A673 (cell line): ENCODE data around the gene FGGY. TPM values are rescaled to one million over a fixed set of nuclear protein-coding genes. Genes with fewer than 3 reads are reported as not detected.

Source experiments
- BruUV-seq: library from RNA; stranded (reverse); fragments of 400-500 nt; replicated peaks from 2 replicates; lab custom pipeline; 2021; lab: Mats Ljungman, UMichigan
- CTCF ChIA-PET: fragments of 300-600 bp; sonication (Branson Sonifier 250); formaldehyde crosslinking; loops from one replicate; lab custom pipeline; 2022; ENCODE audit warnings: antibody characterized with exemption; lab: Charles Lee
- POLR2A ChIA-PET: fragments of 300-600 bp; sonication (Branson Sonifier 250); formaldehyde crosslinking; loops from one replicate; lab custom pipeline; 2022; ENCODE audit warnings: antibody characterized with exemption; ENCODE audit not compliant: low non-redundant PET; lab: Charles Lee
- DNase-seq: peaks from one replicate; pipeline ENCODE4 v3.0.0-alpha.2; 2015; ENCODE audit warnings: low spot score
- H3K27ac ChIP-seq: fragments of 200-600 bp; sonication (generic); 2 replicates; pipeline ENCODE4 v1.5.1; 2016; ENCODE audit warnings: mixed run types, low read depth, mild to moderate bottlenecking, mixed read lengths, antibody characterized with exemption, low read length; ENCODE audit not compliant: poor library complexity, severe bottlenecking
- H3K27me3 ChIP-seq: fragments of 200-600 bp; sonication (generic); replicated peaks from 2 replicates; pipeline ENCODE4 v1.6.1; 2017; ENCODE audit warnings: mixed run types, low read depth, mild to moderate bottlenecking, mixed read lengths, antibody characterized with exemption, low read length; ENCODE audit not compliant: insufficient read depth, poor library complexity
- H3K36me3 ChIP-seq: fragments of 200-600 bp; sonication (generic); 2 replicates; pipeline ENCODE4 v1.6.1; 2016; ENCODE audit warnings: mixed run types, mild to moderate bottlenecking, mixed read lengths, antibody characterized with exemption, low read length; ENCODE audit not compliant: insufficient read depth, poor library complexity, severe bottlenecking
- H3K4me1 ChIP-seq: fragments of 200-600 bp; sonication (generic); 2 replicates; pipeline ENCODE4 v1.6.1; 2017; ENCODE audit warnings: mixed run types, mild to moderate bottlenecking, mixed read lengths, antibody characterized with exemption, low read length; ENCODE audit not compliant: insufficient read depth, poor library complexity, severe bottlenecking
- H3K4me3 ChIP-seq: fragments of 200-600 bp; sonication (generic); 2 replicates; pipeline ENCODE4 v1.5.1; 2016; ENCODE audit warnings: low read depth, mixed run types, mild to moderate bottlenecking, mixed read lengths, low read length; ENCODE audit not compliant: poor library complexity, severe bottlenecking
- H3K9me3 ChIP-seq: fragments of 200-600 bp; sonication (generic); 2 replicates; pipeline ENCODE4 v1.6.1; 2016; ENCODE audit warnings: mixed run types, low read depth, mild to moderate bottlenecking, mixed read lengths, antibody characterized with exemption, low read length; ENCODE audit not compliant: poor library complexity, severe bottlenecking
- EZH2 ChIP-seq: fragments of 200-600 bp; sonication (generic); IDR thresholded peaks from 2 replicates; pipeline ENCODE4 v1.6.1; 2017; ENCODE audit warnings: borderline replicate concordance, low read depth, mild to moderate bottlenecking, mixed read lengths, antibody characterized with exemption, low read length; ENCODE audit not compliant: poor library complexity, severe bottlenecking
- intact Hi-C: fragments of 100-400 bp; cut with micrococcal nuclease; formaldehyde crosslinking; loops from one replicate; pipeline ENCODE4 v1.10.0; 2022; ENCODE audit not compliant: unreplicated experiment
- total RNA-seq: library from RNA; stranded (reverse); gene quantifications from 2 replicates; pipeline ENCODE4 v1.2.3, GENCODE V29; 2021
- TF ChIP-seq, protein P1 (sequence below): fragments of 300-800, 200-600 bp; sonication (generic); conservative IDR thresholded peaks from 2 replicates; pipeline ENCODE4 v1.5.1; 2017; ENCODE audit warnings: low read depth, mild to moderate bottlenecking, antibody characterized with exemption, low read length, moderate library complexity, mixed read lengths

Gene FGGY
- total RNA-seq, 1 experiment from 2014 or later, result 2.6 TPM

DNA sequence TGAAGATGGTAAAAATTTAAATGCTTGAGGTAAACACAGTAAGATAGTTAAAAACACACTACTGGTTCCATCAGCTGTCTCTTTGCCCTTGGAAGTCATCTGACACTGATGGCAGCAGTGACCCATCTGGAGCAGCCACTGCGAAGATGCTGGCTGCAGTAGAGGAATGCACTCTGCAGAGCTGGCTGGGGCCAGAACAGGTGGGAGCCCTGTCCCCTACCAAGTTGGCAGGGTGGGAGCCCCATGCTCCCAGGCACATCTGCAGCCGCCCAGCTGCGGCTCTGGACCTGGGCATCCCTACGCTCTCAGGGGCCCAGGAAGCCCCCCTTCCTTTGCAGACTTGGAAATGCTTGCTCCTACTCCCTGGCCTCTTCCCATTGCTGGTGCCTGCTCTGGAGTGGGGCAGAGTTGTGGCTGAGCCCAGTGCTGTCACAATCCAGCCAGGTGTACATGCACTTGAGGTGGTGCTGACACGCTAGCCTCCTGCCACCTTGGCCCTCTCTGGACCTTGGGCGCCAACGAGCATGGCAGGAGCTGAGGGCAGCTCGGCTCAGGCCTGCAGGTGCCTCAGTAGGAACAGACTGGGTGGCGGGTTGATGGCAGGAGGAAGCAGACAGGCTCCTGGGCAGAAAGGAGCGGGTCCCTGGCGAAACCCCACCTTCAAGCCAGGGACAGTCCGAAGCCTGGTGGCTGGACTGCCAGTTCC, 227.0 kb downstream of the FGGY start:
- BruUV-seq, result no TSS peak
- CTCF ChIA-PET, result no interaction called here

DNA sequence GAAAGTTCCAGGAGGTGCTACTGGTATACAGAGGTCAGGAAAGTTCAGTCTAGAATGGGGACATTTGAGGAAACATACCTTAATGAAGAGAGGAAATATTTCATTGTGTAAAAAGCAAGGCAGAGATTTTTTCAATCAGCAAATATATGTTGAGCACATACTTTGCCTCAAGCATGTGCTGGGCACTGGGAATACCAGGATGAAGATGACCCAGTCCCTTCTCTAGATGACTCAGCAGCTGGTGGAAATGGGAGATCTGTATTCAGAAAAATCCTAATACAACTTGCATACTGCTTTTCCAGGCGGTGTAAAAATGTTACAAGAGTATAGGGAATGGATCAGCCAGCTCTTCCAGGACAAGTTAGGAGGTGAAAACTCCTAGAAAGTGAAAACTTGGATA, 229.3 kb downstream of the FGGY start:
- Histone ChIP-seq H3K27ac (no peak overlapping the region), H3K36me3 (no peaks in the 10 kb centered on the region), H3K9me3 (no peaks in the 10 kb centered on the region), H3K4me1 (no peaks in the 10 kb centered on the region), H3K4me3 (no peak overlapping the region), H3K27me3 (no peaks in the 10 kb centered on the region)
- TF ChIP-seq, protein P1, sequence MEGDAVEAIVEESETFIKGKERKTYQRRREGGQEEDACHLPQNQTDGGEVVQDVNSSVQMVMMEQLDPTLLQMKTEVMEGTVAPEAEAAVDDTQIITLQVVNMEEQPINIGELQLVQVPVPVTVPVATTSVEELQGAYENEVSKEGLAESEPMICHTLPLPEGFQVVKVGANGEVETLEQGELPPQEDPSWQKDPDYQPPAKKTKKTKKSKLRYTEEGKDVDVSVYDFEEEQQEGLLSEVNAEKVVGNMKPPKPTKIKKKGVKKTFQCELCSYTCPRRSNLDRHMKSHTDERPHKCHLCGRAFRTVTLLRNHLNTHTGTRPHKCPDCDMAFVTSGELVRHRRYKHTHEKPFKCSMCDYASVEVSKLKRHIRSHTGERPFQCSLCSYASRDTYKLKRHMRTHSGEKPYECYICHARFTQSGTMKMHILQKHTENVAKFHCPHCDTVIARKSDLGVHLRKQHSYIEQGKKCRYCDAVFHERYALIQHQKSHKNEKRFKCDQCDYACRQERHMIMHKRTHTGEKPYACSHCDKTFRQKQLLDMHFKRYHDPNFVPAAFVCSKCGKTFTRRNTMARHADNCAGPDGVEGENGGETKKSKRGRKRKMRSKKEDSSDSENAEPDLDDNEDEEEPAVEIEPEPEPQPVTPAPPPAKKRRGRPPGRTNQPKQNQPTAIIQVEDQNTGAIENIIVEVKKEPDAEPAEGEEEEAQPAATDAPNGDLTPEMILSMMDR, result no peak
- no peak for TF ChIP-seq EZH2
- POLR2A ChIA-PET, result no interaction called here
- CTCF ChIA-PET, result no interaction called here
- no peak for DNase-seq
- no TSS peak for BruUV-seq
- intact Hi-C loops, result no loop called here

More for the DNA sequence above, 227.0 kb downstream of the FGGY start:
- POLR2A ChIA-PET, result interaction anchor here (0.6 kb wide), 1 partner anchor 15 kb away, joined by 3 read pairs; no protein-coding TSS in a partner anchor
- Histone ChIP-seq H3K27me3 (no peaks in the 10 kb centered on the region), H3K36me3 (no peaks in the 10 kb centered on the region), H3K9me3 (no peaks in the 10 kb centered on the region), H3K27ac (no peak overlapping the region), H3K4me3 (no peak overlapping the region), H3K4me1 (no peaks in the 10 kb centered on the region)
- TF ChIP-seq EZH2, result no peak
- TF ChIP-seq, protein P1, result no peak
- intact Hi-C loops, result no loop called here
- DNase-seq, result no peak

DNA sequence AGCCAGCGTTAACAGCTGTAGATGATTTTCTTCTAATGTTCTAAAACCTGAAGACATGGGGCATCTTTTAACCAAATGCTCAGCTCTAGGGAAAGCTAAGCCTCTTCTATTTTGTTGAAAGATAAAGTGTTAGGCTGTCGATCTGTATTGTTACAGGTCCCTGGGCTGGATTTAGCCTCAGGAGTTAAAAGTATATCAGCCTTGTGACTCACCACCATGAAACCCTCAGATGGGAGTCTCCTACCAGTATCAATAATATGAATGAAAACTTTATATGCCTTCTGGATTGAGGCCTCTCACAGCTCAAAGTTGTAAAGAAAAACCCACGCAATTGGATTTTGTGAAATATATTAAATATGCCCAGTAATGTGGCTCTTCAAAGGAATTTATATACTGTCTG, 231.6 kb downstream of the FGGY start:
- intact Hi-C loops, result no loop called here
- ChIA-PET CTCF (no interaction called here), POLR2A (no interaction called here)
- DNase-seq, result no peak
- H3K4me1 ChIP-seq, result no peaks in the 10 kb centered on the region
- no peaks in the 10 kb centered on the region for H3K36me3 ChIP-seq
- no TSS peak for BruUV-seq
- no peak overlapping the region for H3K27ac ChIP-seq
- no peak for TF ChIP-seq EZH2
- TF ChIP-seq, protein P1, result no peak
- H3K9me3 ChIP-seq, result no peaks in the 10 kb centered on the region
- no peaks in the 10 kb centered on the region for H3K27me3 ChIP-seq
- no peak overlapping the region for H3K4me3 ChIP-seq
